Caco-2 (cell line): ENCODE data around the gene ZC3H14. TPM values are rescaled to one million over a fixed set of nuclear protein-coding genes. Genes with fewer than 3 reads are reported as not detected.

Experiments
- BruUV-seq: library from RNA; stranded (reverse); fragments of 400-500 nt; replicated peaks from 2 replicates; lab custom pipeline; 2021; lab: Mats Ljungman, UMichigan
- CTCF ChIA-PET: fragments of 300-600 bp; sonication (Branson Sonifier 250); formaldehyde crosslinking; loops from one replicate; lab custom pipeline; 2022; ENCODE audit warnings: antibody characterized with exemption; lab: Charles Lee
- POLR2A ChIA-PET: fragments of 300-600 bp; sonication (Branson Sonifier 250); formaldehyde crosslinking; loops from one replicate; lab custom pipeline; 2022; ENCODE audit warnings: antibody characterized with exemption; lab: Charles Lee
- DNase-seq, 2 experiments: peaks; one replicate each; pipeline versions ENCODE4 v3.0.0 to v3.0.0-alpha.2; 2020 to 2022
- H3K27me3 ChIP-seq: replicated peaks from 2 replicates; pipeline ENCODE4 v1.6.0; 2011; ENCODE audit warnings: low read length; ENCODE audit not compliant: control insufficient read depth, insufficient read depth
- H3K36me3 ChIP-seq: 2 replicates; pipeline ENCODE4 v1.5.1; 2011; ENCODE audit warnings: low read length; ENCODE audit not compliant: control insufficient read depth, insufficient read depth
- H3K4me1 ChIP-seq: fragments of 250-450 bp; sonication (Bioruptor Pico); 2 replicates; pipeline ENCODE4 v1.5.1; 2020; ENCODE audit warnings: mild to moderate bottlenecking
- H3K4me3 ChIP-seq: 2 replicates; pipeline ENCODE4 v1.5.1; 2011; ENCODE audit warnings: low read depth, mild to moderate bottlenecking, control low read depth, low read length
- H3K9me3 ChIP-seq: fragments of 250-450 bp; sonication (Bioruptor Pico); 2 replicates; pipeline ENCODE4 v1.5.1; 2020; ENCODE audit warnings: mild to moderate bottlenecking, moderate library complexity
- H3K27ac Mint-ChIP-seq: one replicate; pipeline ENCODE4 v1.8.0; 2022; ENCODE audit warnings: mixed read lengths; ENCODE audit not compliant: unreplicated experiment
- H3K27me3 Mint-ChIP-seq: one replicate; pipeline ENCODE4 v1.8.0; 2022; ENCODE audit warnings: mixed read lengths; ENCODE audit not compliant: insufficient read depth, unreplicated experiment
- H3K36me3 Mint-ChIP-seq: one replicate; pipeline ENCODE4 v1.8.0; 2022; ENCODE audit warnings: mild to moderate bottlenecking, mixed read lengths; ENCODE audit not compliant: insufficient read depth, unreplicated experiment
- H3K4me1 Mint-ChIP-seq: one replicate; pipeline ENCODE4 v1.8.0; 2022; ENCODE audit warnings: low read depth, mixed read lengths; ENCODE audit not compliant: unreplicated experiment
- H3K4me3 Mint-ChIP-seq: one replicate; pipeline ENCODE4 v1.8.0; 2022; ENCODE audit warnings: mild to moderate bottlenecking, moderate library complexity, mixed read lengths; ENCODE audit not compliant: unreplicated experiment
- H3K9me3 Mint-ChIP-seq: one replicate; pipeline ENCODE4 v1.8.0; 2022; ENCODE audit warnings: mixed read lengths; ENCODE audit not compliant: unreplicated experiment
- CTCF ChIP-seq, 2 experiments: fragments of 200-600 bp in 1 of 2; IDR thresholded peaks; 1 replicate in 1 of 2; 2 replicates in 1 of 2; pipeline versions ENCODE4 v1.5.1 to v1.8.0; 2011 to 2022; ENCODE audit warnings: antibody characterized with exemption in 1 of 2, control low read depth in 1 of 2, inconsistent platforms in 1 of 2, low read depth in 1 of 2, low read length in 1 of 2, mild to moderate bottlenecking in 1 of 2, moderate library complexity in 1 of 2; ENCODE audit not compliant: insufficient read depth in 1 of 2, severe bottlenecking in 1 of 2, unreplicated experiment in 1 of 2
- intact Hi-C: fragments of 100-400 bp; cut with micrococcal nuclease; formaldehyde crosslinking; loops from one replicate; pipeline ENCODE4 v1.10.0; 2022; ENCODE audit not compliant: unreplicated experiment
- total RNA-seq: library from RNA; stranded (reverse); gene quantifications from 2 replicates; pipeline ENCODE4 v1.2.3, GENCODE V29; 2022

ZC3H14 gene
- total RNA-seq, 1 experiment from 2014 or later = 77.1 TPM

GRCh38 chr14:88625671-88626070 lies 62.8 kb downstream of the ZC3H14 start:
- ChIA-PET CTCF (no interaction called here), POLR2A (no interaction called here)
- Mint-ChIP-seq H3K9me3 (no peaks in the 10 kb centered on the region), H3K27me3 (no peaks in the 10 kb centered on the region), H3K36me3 (no peaks in the 10 kb centered on the region), H3K27ac (no peak overlapping the region), H3K4me3 (no peak overlapping the region), H3K4me1 (no peaks in the 10 kb centered on the region)
- H3K36me3 ChIP-seq = no peaks in the 10 kb centered on the region
- H3K4me3 ChIP-seq = no peak overlapping the region
- H3K4me1 ChIP-seq = peaks cover 4% of the 10 kb centered on the region; the same call in 1 of the 2 replicates
- intact Hi-C loops = no loop called here
- H3K27me3 ChIP-seq = no peaks in the 10 kb centered on the region
- DNase-seq = no peak
- no TSS peak for BruUV-seq
- no peak for TF ChIP-seq CTCF (IDR thresholded peaks at IDR 0.05; ENCODE audit: insufficient read depth in 1 of 2, low read depth in 1 of 2, low read length in 1 of 2, severe bottlenecking in 1 of 2, unreplicated experiment in 1 of 2)
- H3K9me3 ChIP-seq = no peaks in the 10 kb centered on the region

GRCh38 chr14:88628033-88628432 lies 65.2 kb downstream of the ZC3H14 start:
- no peak overlapping the region for H3K27ac Mint-ChIP-seq
- ChIA-PET POLR2A (no interaction called here), CTCF (no interaction called here)
- Histone ChIP-seq H3K9me3 (no peaks in the 10 kb centered on the region), H3K4me3 (no peak overlapping the region), H3K27me3 (no peaks in the 10 kb centered on the region), H3K36me3 (no peaks in the 10 kb centered on the region), H3K4me1 (peaks cover 4% of the 10 kb centered on the region; the same call in 1 of the 2 replicates)
- H3K4me3 Mint-ChIP-seq = no peak overlapping the region
- no peak for TF ChIP-seq CTCF (IDR thresholded peaks at IDR 0.05; ENCODE audit: insufficient read depth in 1 of 2, low read depth in 1 of 2, low read length in 1 of 2, severe bottlenecking in 1 of 2, unreplicated experiment in 1 of 2)
- no peaks in the 10 kb centered on the region for H3K9me3 Mint-ChIP-seq
- intact Hi-C loops = no loop called here
- no TSS peak for BruUV-seq
- no peaks in the 10 kb centered on the region for H3K4me1 Mint-ChIP-seq
- no peak for DNase-seq
- H3K36me3 Mint-ChIP-seq = no peaks in the 10 kb centered on the region
- no peaks in the 10 kb centered on the region for H3K27me3 Mint-ChIP-seq

GRCh38 chr14:88628462-88628861 lies 65.6 kb downstream of the ZC3H14 start:
- no TSS peak for BruUV-seq

More at GRCh38 chr14:88628462-88628861, 65.6 kb downstream of the ZC3H14 start:
- Mint-ChIP-seq H3K36me3 (no peaks in the 10 kb centered on the region), H3K27ac (no peak overlapping the region), H3K27me3 (no peaks in the 10 kb centered on the region), H3K4me1 (no peaks in the 10 kb centered on the region), H3K4me3 (no peak overlapping the region), H3K9me3 (no peaks in the 10 kb centered on the region)
- no peak for DNase-seq
- intact Hi-C loops = no loop called here
- H3K36me3 ChIP-seq = no peaks in the 10 kb centered on the region
- 0 out of 2 replicates have a peak, but pooled peaks cover 3% of the 10 kb centered on the region for H3K9me3 ChIP-seq
- no peaks in the 10 kb centered on the region for H3K27me3 ChIP-seq
- TF ChIP-seq CTCF (IDR thresholded peaks at IDR 0.05; ENCODE audit: insufficient read depth in 1 of 2, low read depth in 1 of 2, low read length in 1 of 2, severe bottlenecking in 1 of 2, unreplicated experiment in 1 of 2) = no peak
- H3K4me3 ChIP-seq = no peak overlapping the region
- ChIA-PET POLR2A (no interaction called here), CTCF (no interaction called here)
- peaks cover 4% of the 10 kb centered on the region; the same call in 1 of the 2 replicates for H3K4me1 ChIP-seq
